GDM1 (cell line): ENCODE measurements around the gene CFAP97.
"Not testable (repeated sequence)": the region's sequence is repeated elsewhere in the genome, so short reads cannot be mapped to it uniquely, and the experiment has no call there.

Source experiments
- DNase-seq: peaks from one replicate; lab custom pipeline; 2025; lab: John Stamatoyannopoulos, UW

CFAP97 gene

DNA sequence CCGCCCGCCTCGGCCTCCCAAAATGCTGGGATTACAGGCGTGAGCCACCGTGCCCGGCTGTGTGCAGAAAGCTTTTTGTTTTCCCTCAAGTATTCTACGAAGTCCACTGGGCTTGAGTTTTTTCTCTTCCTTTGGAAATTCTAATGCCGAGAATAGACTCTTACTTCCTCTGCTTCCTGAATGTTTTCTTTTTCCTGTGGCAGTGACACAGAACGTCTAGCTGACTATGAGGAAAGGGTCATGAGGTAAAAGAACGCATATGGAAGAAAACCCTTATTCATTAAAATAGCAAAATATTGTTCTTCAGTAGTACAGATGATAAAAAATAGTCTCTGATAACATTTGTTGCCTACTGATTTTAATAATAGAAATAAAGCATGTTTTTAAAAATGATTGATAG, 65.6 kb downstream of the CFAP97 start:
- no peak for DNase-seq

DNA sequence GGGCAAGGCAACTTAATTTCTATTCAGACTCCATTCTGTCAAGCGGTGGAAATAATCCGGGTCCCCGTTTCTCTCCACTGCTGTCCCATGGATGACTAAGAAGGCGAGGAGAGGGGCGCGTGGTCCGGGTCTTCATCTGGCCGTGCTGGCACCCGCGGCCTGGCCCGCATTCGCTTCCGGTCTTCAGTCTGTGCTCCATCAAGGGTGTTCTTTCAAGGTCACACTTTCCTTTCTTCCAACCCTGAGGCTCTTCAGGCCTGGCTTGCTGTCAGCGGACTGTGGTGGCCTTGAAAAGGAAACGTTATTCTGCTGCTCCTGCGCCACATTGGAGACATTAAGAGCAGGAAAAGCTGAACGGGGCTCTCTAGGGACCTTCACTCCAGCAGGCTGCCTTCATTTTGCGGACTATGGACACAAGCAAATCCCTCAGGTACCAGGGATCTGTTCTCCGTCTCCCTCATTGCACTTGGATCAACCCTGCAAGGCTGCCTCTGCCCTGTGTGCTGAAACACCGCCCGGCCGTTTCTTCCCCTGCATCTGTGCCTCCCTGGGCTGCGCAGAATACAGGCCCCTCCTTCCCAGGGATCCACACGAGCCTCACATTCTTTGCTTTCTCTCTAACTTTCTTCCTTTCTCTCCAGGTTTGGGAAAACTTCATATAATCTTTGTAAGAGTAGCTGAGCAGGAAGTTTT, 66.4 kb downstream of the CFAP97 start:
- DNase-seq, result no peak

DNA sequence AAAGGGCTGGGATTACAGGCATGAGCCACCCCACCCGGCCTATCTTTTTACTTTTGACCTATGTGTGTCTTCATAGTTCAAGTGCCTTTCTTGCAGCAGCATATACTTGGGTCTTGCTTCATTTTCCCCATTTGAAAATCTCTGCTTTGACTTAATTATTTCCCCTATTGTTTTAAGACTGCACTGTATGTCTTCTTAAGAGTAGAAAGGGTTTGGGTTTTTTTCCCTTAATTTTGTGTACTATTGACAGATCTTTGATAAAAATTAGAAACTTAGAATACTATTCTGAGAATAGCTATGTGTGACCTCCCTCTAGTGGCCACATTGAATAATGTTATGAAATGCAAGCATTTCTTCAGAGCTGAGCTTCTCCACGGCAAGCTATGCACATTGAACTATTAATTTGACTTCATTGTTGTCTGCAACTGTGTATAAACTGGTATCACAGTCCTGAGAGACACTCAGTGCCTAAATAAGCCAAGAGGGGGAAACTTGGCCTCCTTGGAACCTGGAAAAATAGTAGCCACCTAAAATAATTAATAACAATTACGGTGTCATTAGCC, 69.4 kb downstream of the CFAP97 start:
- no peak for DNase-seq

DNA sequence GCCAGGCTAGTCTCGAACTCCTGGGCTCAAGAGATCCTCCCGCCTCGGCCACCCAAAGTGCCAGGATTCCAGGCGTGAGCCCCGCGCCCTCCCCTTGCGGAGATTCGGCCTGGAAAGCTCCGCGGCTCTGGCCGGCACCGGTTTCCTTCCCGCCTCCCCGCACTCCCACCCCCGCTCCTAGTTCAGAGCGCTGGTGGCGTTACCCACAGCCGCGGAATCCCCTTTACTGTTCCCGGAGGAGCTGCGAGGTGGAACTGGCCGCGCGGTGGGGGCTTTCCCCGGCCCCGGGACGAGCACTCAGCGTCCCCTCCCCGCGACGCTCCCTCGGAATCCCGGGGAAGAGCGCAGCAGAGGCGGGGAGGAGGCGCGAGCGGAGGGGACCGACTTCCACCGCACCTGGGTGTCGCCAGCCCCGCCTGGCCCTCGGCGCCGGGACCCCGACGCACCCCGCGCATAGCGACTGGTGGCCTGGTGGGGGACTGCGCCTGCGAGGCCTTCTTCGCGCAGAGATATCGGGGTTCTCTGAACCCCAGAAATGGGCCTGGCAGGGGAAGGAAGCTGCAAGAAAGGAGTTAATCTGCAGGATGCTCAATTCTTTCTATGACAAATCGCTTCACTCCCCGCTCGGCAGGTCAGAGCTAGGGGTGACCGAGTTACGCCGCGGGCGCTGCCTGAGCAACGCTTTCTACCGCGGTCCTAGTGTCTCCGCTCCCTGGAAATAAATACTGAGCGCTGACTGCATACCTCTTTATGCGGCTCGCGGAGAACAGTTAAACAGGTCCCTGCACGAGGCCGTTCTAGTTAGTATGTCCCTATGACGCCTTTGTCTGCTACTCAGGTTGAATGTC, 75.3 kb downstream of the CFAP97 start:
- no peak for DNase-seq

DNA sequence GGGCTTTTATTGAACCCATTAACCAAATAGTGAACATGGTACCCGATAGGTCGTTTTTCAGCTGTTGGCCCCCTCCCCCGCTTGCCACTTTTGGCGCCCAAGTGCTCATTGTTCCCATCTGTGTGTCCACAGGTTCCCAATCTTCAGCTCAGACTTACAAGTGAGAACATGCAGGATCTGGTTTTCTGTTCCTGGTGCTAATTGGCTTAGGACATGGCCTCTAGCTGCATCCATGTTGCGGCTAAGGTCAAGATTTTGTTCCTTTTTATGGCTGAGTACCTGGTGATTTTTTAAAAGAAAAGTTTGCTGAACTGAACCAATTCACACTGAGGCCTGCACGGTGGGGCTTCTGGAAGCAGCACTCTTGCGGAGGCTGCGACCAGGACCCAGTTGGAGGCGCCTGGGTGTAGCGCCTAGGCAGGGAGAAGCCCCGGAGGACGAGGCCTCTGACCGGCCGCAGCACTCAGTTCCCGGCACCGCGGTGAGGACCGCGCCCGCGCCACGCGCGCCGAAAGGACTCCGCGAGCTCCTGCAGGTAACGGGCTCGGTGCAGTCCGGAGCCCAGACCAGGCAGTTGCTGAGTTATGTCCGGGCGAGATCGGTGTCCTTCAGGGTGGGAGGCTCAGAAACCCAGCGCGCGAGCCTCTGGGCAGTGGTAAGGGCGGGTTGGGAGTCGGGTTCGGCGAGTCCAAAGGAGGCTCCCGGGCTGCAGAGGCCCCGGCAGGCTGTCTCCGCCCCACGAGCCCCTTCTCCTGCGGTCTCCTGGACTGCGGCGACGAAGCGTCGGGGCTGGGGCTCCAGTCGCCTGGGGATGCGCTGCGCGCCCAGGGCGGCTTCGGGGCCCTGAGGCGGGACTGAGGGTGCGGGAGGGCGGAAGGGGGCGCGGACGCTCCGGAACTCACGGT, 76.5 kb downstream of the CFAP97 start:
- no peak for DNase-seq

DNA sequence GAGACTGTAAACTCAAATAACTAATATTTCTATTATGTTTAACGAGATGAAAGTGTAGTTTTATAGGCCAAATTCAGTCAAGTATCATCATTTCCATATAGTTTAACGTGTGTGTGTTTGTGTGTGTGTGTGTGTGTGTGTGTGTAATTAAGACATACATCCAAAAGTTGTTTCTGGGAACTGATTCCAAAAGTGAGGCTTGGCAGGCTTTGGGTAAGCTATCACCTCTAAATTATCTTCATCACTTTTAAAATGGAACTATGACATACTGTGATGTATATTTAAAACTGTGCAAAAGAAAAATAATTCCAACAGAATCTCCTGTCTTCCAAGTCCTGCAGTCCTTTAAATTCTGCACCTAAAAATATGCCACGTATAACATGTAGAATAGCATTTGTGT, 79.8 kb downstream of the CFAP97 start:
- DNase-seq, result no peak

DNA sequence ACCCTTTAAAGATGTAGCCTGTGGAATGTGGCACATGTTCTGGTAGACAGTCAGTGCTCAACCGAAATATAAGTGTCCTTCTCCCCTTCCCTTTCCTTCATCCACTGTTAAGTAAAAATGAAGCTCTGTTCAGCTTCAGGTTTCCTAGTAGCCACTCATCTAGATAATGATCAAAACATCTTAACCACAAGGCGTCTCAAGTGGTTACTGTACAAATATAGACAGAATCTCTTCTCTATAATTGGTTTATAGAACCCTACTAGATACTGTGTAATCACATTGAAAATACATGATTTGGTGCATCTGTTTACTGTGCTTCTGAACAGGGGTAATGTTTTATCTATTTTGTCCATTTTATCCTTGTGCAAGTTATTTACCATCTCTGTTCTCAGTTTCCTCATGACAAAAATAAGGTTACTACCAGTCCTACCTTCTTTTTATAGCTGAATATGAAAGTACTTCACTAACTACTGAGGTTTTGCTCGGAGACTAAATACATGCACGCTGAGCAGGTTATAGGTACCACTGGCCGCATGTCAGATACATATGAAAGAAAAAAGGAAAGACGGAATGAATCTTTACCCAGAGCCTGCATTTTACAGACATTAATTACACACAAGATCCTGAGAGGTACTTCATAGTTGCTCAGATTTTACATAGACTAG, 81.0 kb downstream of the CFAP97 start:
- DNase-seq, result no peak

DNA sequence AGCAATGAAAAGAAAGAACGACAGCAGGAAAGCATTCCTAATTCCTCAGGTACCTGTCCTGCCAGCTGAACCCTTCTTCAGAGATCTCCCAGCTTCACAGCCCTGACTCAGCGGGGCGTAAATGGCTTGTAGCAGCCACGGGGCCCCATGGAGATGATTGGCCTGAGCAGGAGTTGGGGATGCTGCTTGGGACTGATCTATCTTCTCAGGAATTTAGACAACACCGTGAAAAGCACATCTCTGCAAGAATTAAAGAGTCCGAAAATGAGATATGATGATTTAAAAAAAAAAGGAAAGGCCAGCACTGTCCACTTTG, 83.2 kb downstream of the CFAP97 start:
- DNase-seq, result no peak

DNA sequence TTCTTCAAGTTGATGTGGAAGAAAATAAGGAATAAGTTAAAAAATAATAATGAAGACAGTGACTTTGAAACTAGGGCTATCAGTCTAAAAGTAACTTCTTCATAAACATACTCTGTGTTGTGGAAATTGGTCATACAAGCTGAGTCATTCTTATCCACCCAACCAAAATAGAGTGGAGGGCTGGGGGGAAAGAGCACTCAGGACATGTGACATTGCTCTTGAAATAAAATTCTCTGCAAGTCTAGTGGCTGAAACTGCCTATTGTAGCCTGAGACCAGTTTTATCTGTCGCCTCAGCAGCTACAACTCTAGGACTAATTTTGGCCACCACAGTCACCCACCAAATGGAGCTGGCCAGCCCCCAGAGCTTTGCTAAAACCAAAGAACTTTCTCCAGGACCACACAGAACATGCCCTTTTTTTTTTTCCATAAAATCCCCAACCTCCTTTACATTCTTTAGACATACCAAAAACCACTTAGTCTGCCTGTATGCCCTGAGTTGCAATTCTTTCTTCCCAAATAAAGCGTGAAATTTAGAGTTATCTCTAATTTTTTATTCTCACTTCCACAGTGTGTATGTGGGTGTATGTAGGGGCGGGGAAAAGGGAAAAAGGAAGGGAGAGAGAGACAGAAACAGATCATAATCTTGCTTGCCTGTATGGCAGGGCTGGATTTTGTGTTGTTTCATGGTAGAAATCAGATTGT, 83.7 kb downstream of the CFAP97 start:
- DNase-seq, result no peak

DNA sequence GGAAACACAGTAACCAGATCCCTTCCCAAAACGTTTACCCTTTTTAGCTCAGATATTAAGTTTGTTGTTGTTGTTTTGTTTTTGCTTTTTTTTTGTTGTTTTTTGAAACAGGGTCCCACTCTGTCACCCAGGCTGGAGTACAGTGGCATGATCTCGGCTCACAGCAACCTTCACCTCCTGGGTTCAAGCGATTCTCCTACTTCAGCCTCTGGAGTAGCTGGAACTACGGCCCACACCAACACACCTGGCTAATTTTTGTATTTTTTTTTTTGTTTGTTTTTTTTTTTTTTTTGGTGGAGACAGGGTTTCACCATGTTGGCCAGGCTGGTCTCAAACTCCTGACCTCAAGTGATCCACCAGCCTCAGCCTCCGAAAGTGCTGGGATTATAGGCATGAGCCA, 84.3 kb downstream of the CFAP97 start:
- not testable (repeated sequence) for DNase-seq

DNA sequence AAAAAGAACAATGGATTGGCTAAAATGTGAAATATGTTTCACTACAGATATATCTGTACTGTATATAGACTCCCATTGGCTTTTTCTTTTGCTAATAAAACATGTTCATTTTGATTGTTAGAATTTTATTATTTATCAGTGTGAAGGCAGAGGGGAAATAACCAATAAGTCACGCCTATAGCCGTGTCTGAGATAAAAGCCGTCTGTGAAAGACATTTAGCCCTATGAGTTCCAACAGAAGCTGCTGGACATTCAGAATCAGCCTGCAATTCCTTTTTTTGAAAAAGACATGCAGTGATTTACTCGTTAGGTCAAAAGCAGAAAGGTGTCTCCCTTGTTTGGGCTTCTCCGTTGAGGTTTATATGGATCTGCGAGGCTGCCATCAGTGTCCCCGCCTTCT, 84.9 kb downstream of the CFAP97 start:
- no peak for DNase-seq

DNA sequence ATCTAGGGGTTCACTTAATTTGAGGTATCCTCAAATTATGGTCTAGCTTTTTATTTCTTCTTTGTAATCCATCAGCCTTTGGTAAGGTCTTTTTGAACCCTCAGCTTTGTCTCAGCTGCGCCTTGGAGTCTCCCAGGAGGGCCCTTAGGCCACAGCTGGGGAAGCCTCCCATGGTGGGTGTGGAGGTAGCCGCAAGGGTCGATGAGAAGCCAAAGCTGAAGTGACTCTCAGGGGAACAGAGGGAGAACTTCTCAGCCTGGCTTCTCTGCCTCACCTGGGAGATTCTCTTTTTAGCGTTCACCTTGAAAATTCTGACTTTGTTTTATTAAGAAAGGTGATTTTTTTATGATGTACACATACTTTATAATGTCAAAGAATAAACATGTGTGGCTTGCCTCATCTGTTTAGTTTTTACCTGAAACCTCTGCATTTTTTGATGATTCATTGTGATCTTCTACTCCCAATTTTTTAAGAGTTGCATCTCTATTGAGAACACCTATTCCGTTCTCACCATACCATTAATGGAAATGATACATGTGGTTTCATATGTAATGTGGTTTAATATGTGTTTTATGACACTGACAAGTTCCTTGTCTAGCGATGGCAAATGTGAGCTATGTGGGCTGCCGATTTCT, 86.4 kb downstream of the CFAP97 start:
- no peak for DNase-seq

DNA sequence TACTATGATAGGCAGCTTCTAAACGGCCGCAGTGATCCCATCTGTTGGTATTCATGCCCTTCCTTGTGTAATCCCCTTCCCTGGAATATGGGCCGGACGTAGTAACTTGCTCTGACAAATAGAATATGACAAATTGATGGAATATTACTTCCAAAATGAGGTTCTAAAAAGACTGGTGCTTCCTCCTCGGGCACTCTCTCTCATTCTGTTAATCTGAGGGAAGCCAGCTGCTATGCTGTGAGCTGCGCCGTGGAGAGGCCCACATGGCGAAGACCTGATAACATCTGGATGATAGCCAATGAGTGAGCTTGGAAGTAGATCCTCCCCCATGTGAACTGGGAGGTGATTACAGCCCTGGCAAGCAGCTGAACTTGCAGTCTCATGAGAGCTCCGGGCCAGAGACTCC, 88.0 kb downstream of the CFAP97 start:
- no peak for DNase-seq

DNA sequence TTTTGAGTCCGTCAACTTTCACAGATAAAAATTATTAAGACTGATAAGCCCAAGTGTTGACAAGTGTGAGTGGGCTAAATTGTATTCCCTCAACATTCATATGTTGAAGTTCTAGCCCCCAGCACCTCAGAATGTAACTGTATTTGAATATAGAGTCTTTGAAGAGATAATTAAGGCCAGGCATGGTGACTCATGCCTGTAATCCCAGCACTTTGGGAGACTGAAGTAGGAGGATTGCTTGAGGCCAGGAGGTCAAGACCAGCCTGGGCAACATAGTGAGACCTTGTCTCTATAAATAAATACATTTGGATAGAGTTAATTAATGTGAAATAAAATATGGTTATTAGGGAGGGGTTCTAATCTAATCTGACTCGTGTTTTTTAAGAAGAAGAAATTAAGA, 90.5 kb downstream of the CFAP97 start:
- DNase-seq, result no peak

DNA sequence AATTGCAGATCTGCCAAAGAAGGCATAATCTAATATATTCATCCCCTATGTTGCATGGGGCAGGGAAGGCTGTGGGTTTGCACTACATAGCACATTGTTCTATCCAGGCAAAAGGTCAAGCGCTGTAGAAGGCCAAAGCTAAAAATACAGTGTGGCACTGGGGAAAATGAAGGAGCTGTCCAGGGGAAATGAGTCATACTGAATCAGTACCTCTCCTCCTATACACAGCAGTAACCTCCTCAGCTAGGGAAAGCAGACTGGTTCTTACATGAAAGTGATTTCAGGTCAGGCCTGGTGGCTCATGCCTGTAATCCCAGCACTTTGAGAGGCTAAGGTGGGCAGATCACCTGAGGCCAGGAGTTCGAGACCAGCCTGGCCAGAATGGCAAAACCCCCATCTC, 91.7 kb downstream of the CFAP97 start:
- DNase-seq, result no peak

DNA sequence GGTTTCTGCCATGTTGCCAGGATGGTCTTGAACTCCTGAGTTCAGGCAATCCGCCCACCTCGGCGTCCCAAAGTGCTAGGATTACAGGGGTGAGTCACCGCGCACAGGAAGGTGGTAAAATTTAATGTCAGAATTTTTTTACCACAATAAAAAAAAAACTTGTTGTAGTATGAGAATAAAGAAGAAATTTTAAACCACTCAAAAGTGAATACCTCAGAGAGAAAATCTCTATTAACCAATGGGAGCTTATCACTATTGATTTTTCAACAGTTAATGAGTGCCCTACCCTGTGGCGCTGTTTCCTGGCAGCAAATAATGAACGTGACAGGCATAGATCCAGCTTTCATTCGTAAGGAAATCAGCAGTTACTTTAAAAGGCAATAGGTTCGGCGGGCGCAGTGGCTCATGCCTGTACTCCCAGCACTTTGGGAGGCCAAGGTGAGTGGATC, 93.4 kb downstream of the CFAP97 start:
- no peak for DNase-seq

DNA sequence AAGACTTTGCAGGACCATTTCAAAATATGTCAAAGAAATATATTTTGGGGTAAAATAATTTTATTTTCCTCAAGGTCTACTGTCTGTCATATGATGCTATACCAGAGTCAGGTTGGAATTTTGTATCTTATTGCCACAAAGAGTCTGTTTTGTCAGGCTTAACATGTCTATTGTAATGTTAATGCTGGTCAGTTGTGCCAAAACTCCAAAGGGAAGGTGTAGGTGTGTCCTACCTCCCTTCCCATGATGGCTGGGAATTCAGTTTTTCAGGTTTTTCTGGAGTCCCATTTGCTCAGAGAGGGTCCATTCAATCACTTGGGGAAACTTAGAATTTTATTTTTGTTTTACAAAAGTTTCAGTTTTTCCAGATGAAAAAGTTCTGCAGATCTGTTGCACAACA, 94.1 kb downstream of the CFAP97 start:
- DNase-seq, result no peak
